ENCODE results near the gene ZNF205.
A peak's percentile ranks its signal among the peaks of the same experiment; 100 is the strongest.
"Not testable (repeated sequence)": the region's sequence is repeated elsewhere in the genome, so short reads cannot be mapped to it uniquely, and the experiment has no call there.

Gene ZNF205

GRCh38 chr16:3073448-3073847, 38.9 kb upstream of the ZNF205 start:
- Histone ChIP-seq H3K4me1 (ENCODE audit: control insufficient read depth in 1 of 2, insufficient read depth in 2 of 2, low read length in 2 of 2) (peaks cover 0 to 6% of the 10 kb centered on the region in 2 experiments), H3K9ac (ENCODE audit: low read length) (no peak overlapping the region), H3K36me3 (ENCODE audit: control insufficient read depth in 1 of 2, insufficient read depth in 2 of 2, low read length in 2 of 2) (no peaks in the 10 kb centered on the region), H3K4ac (ENCODE audit: low read depth, low read length) (no peak overlapping the region), H4K91ac (ENCODE audit: low read depth, low read length) (no peak overlapping the region), H2BK120ac (ENCODE audit: insufficient read depth, low read length, poor library complexity) (no peak overlapping the region), H3K9me3 (ENCODE audit: insufficient read depth, low read depth, low read length) (no peaks in the 10 kb centered on the region), H2BK12ac (ENCODE audit: low read length) (no peak overlapping the region), H4K8ac (ENCODE audit: low read depth, low read length) (no peak overlapping the region), H3K79me1 (ENCODE audit: low read length) (no peaks in the 10 kb centered on the region), H2BK5ac (ENCODE audit: low read depth, low read length, poor library complexity) (no peak overlapping the region), H3K18ac (ENCODE audit: low read length) (no peak overlapping the region), H3K27ac (ENCODE audit: low read depth, low read length) (no peak overlapping the region), H3K79me2 (ENCODE audit: control insufficient read depth, insufficient read depth, low read length, poor library complexity) (no peaks in the 10 kb centered on the region), H3K4me3 (ENCODE audit: low read depth, low read length) (peak overlapping the region; percentile 21), H3K4me2 (ENCODE audit: low read length) (no peak overlapping the region), H3K23ac (ENCODE audit: low read length) (no peak overlapping the region), H3K14ac (ENCODE audit: low read length) (no peak overlapping the region), H3K27me3 (ENCODE audit: insufficient read depth, low read length) (no peaks in the 10 kb centered on the region), H2AFZ (ENCODE audit: insufficient read depth, low read length, poor library complexity) (no peak overlapping the region), H2AK5ac (ENCODE audit: low read length) (no peak overlapping the region), H4K12ac (ENCODE audit: low read depth, low read length) (no peak overlapping the region)
- DNase-seq: no peak
- no CpG with 5 or more reads among the region's 7 CpGs for WGBS (ENCODE audit: extremely low coverage, insufficient coverage, insufficient read length)

- Histone ChIP-seq H3K27me3 (ENCODE audit: insufficient read depth, low read length) (no peaks in the 10 kb centered on the region), H2BK12ac (ENCODE audit: low read length) (no peak overlapping the region), H2AFZ (ENCODE audit: insufficient read depth, low read length, poor library complexity) (no peak overlapping the region), H3K4me2 (ENCODE audit: low read length) (no peak overlapping the region), H4K8ac (ENCODE audit: low read depth, low read length) (no peak overlapping the region), H3K14ac (ENCODE audit: low read length) (no peak overlapping the region), H3K79me1 (ENCODE audit: low read length) (no peaks in the 10 kb centered on the region), H3K9ac (ENCODE audit: low read length) (no peak overlapping the region), H2BK5ac (ENCODE audit: low read depth, low read length, poor library complexity) (no peak overlapping the region), H4K12ac (ENCODE audit: low read depth, low read length) (no peak overlapping the region), H2AK5ac (ENCODE audit: low read length) (no peak overlapping the region), H3K4ac (ENCODE audit: low read depth, low read length) (no peak overlapping the region), H3K79me2 (ENCODE audit: control insufficient read depth, insufficient read depth, low read length, poor library complexity) (no peaks in the 10 kb centered on the region), H3K36me3 (ENCODE audit: control insufficient read depth in 1 of 2, insufficient read depth in 2 of 2, low read length in 2 of 2) (no peaks in the 10 kb centered on the region), H3K4me3 (ENCODE audit: low read depth, low read length) (no peak overlapping the region), H3K27ac (ENCODE audit: low read depth, low read length) (no peak overlapping the region), H2BK120ac (ENCODE audit: insufficient read depth, low read length, poor library complexity) (no peak overlapping the region), H3K23ac (ENCODE audit: low read length) (no peak overlapping the region), H3K18ac (ENCODE audit: low read length) (no peak overlapping the region), H4K91ac (ENCODE audit: low read depth, low read length) (no peak overlapping the region), H3K9me3 (ENCODE audit: insufficient read depth, low read depth, low read length) (no peaks in the 10 kb centered on the region), H3K4me1 (ENCODE audit: control insufficient read depth in 1 of 2, insufficient read depth in 2 of 2, low read length in 2 of 2) (peaks cover 0 to 6% of the 10 kb centered on the region in 2 experiments)
- no CpG with 5 or more reads among the region's 9 CpGs for WGBS (ENCODE audit: extremely low coverage, insufficient coverage, insufficient read length)
- no peak for DNase-seq
These were observed 37.4 kb upstream of the ZNF205 start for GRCh38 chr16:3074860-3075522.

GRCh38 chr16:3075523-3075915, 36.9 kb upstream of the ZNF205 start:
- Histone ChIP-seq H3K18ac (ENCODE audit: low read length) (no peak overlapping the region), H3K14ac (ENCODE audit: low read length) (no peak overlapping the region), H4K91ac (ENCODE audit: low read depth, low read length) (no peak overlapping the region), H3K36me3 (ENCODE audit: control insufficient read depth in 1 of 2, insufficient read depth in 2 of 2, low read length in 2 of 2) (no peaks in the 10 kb centered on the region), H3K4me2 (ENCODE audit: low read length) (no peak overlapping the region), H2AFZ (ENCODE audit: insufficient read depth, low read length, poor library complexity) (no peak overlapping the region), H2BK5ac (ENCODE audit: low read depth, low read length, poor library complexity) (no peak overlapping the region), H3K4ac (ENCODE audit: low read depth, low read length) (no peak overlapping the region), H3K9me3 (ENCODE audit: insufficient read depth, low read depth, low read length) (no peaks in the 10 kb centered on the region), H3K23ac (ENCODE audit: low read length) (no peak overlapping the region), H3K79me1 (ENCODE audit: low read length) (no peaks in the 10 kb centered on the region), H2BK12ac (ENCODE audit: low read length) (no peak overlapping the region), H2AK5ac (ENCODE audit: low read length) (no peak overlapping the region), H3K27me3 (ENCODE audit: insufficient read depth, low read length) (no peaks in the 10 kb centered on the region), H4K12ac (ENCODE audit: low read depth, low read length) (no peak overlapping the region), H3K79me2 (ENCODE audit: control insufficient read depth, insufficient read depth, low read length, poor library complexity) (no peaks in the 10 kb centered on the region), H3K4me3 (ENCODE audit: low read depth, low read length) (no peak overlapping the region), H4K8ac (ENCODE audit: low read depth, low read length) (no peak overlapping the region), H3K9ac (ENCODE audit: low read length) (no peak overlapping the region), H3K4me1 (ENCODE audit: control insufficient read depth in 1 of 2, insufficient read depth in 2 of 2, low read length in 2 of 2) (peaks cover 0 to 6% of the 10 kb centered on the region in 2 experiments), H3K27ac (ENCODE audit: low read depth, low read length) (no peak overlapping the region), H2BK120ac (ENCODE audit: insufficient read depth, low read length, poor library complexity) (no peak overlapping the region)
- no peak for DNase-seq
- no CpG with 5 or more reads among the region's 10 CpGs for WGBS (ENCODE audit: extremely low coverage, insufficient coverage, insufficient read length)

GRCh38 chr16:3075946-3076345, 36.4 kb upstream of the ZNF205 start:
- H2BK120ac ChIP-seq (ENCODE audit: insufficient read depth, low read length, poor library complexity); H4K91ac ChIP-seq (ENCODE audit: low read depth, low read length); H3K9me3 ChIP-seq (ENCODE audit: insufficient read depth, low read depth, low read length); H3K36me3 ChIP-seq (ENCODE audit: control insufficient read depth in 1 of 2, insufficient read depth in 2 of 2, low read length in 2 of 2); DNase-seq; H2AK5ac ChIP-seq (ENCODE audit: low read length); H3K9ac ChIP-seq (ENCODE audit: low read length); H3K4ac ChIP-seq (ENCODE audit: low read depth, low read length); H4K12ac ChIP-seq (ENCODE audit: low read depth, low read length); H3K27ac ChIP-seq (ENCODE audit: low read depth, low read length); H3K23ac ChIP-seq (ENCODE audit: low read length); H3K4me1 ChIP-seq (ENCODE audit: control insufficient read depth in 1 of 2, insufficient read depth in 2 of 2, low read length in 2 of 2); H3K79me1 ChIP-seq (ENCODE audit: low read length); H3K79me2 ChIP-seq (ENCODE audit: control insufficient read depth, insufficient read depth, low read length, poor library complexity); H2AFZ ChIP-seq (ENCODE audit: insufficient read depth, low read length, poor library complexity); H3K4me2 ChIP-seq (ENCODE audit: low read length); H3K14ac ChIP-seq (ENCODE audit: low read length); H3K27me3 ChIP-seq (ENCODE audit: insufficient read depth, low read length); H4K8ac ChIP-seq (ENCODE audit: low read depth, low read length); H2BK5ac ChIP-seq (ENCODE audit: low read depth, low read length, poor library complexity); H3K18ac ChIP-seq (ENCODE audit: low read length); H2BK12ac ChIP-seq (ENCODE audit: low read length); H3K4me3 ChIP-seq (ENCODE audit: low read depth, low read length): not testable (repeated sequence)
- WGBS (ENCODE audit: extremely low coverage, insufficient coverage, insufficient read length): no CpG with 5 or more reads among the region's 6 CpGs
